Fibroblast of skin of abdomen (primary cell): ENCODE data around the gene NUCKS1.
A peak's percentile ranks its signal among the peaks of the same experiment; 100 is the strongest.

ENCODE experiments used
- DNase-seq: peaks from one replicate; pipeline ENCODE4 v3.0.0-alpha.2; 2013

The NUCKS1 gene

DNA sequence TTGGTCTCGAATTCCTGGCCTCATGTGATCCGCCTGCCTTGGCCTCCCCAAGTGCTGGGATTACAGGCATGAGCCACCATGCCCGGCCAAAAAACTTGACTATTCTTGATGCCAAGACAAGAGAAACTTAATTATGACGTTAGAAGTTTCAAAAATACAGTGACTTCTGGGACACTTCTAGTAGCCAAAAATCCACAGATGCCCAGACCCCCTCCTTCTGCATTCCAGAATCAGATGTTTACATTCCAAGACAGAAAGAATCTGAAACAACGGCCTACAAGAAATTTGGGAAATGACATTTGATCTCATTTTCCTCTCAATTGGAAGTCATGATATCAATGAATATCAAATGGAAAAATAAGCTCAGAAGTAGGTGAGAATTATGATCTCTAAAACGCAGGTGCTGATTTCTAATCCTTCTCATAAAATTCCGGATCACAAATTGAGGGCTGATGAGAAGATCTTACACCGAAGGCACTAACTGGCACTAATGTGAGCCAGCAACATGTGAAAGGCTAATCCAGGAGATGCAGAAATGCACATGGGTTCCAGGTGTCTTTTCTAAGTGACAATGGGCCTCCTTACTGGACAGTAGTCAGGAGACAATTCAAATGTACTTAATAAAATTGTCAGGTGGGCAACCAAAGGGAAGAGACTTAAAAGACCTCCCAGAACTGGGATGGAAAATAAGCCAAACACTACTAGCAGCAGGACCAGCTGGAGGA, 19.8 kb upstream of the NUCKS1 start:
- peak; percentile 42 for DNase-seq

DNA sequence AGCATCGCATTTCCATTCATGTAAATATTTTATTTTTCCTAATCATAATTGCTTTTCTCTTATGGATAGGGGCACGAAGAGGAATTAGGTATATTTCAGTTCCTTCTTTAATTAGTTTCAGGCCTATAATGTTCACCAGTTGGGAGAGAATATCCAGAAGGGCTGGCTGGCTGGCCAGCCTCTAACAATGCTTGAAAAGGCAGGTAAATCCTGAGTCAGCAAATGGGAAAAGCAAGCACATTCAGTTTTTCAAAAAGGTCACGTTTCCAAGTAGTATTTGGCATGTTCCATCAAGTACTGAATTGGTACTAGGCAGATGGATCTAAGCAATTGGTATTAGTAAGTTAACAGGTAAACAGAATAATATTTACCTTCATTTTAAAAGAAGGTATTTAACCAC, 17.3 kb upstream of the NUCKS1 start:
- no peak for DNase-seq

DNA sequence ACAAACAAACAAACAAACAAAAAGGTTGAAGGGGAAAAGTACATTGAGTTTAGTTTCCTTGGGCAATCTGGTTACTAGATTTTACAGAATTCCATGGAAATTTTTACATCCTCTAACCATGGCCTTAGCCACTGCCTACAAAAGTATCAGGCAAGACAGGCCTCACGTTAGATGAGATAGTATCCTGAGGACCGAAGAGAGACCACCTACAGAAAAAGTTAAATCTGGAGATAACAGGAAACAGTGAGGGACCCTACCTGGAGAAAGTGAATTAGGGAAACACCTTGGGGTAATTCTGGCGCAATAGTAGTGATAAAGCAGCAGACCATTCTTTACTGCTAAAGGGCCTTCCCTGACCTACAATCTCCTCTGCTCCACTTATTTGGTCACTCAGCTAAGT, 16.6 kb upstream of the NUCKS1 start:
- no peak for DNase-seq

DNA sequence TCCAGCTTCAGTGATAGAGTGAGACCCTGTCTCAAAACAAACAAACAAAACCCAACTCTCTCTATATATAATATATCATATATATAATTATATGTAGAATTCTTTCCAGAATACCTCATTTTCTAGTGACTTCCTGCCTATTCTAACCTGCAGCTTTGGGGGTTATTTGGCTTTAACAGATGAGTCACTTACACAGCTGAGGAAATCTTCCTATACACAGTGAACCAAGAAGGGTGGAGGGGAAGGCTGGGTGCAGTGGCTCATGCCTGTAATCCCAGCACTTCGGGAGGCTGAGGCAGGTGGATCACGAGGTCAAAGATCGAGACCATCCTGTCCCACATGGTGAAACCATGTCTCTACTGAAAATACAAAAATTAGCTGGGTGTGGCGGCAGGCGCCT, 16.1 kb upstream of the NUCKS1 start:
- peak; percentile 40 for DNase-seq

DNA sequence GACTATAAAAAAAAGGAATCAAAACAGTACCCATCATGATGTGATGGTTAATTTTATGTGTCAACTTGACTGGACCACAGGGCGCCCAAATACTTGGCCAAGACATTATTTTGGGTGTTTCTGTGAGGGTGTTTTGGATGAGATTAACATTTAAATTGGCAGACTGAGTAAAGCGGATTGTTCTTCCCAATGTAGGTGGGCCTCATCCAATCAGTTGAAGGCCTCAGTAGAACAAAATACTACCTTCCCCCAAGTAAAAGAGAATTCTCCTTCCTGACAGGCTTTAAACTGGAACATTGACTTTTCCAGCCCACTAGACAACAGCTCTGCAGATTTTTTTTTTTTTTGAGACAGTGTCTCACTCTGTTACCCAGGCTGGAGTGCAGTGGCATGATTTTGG, 14.6 kb upstream of the NUCKS1 start:
- DNase-seq = no peak

DNA sequence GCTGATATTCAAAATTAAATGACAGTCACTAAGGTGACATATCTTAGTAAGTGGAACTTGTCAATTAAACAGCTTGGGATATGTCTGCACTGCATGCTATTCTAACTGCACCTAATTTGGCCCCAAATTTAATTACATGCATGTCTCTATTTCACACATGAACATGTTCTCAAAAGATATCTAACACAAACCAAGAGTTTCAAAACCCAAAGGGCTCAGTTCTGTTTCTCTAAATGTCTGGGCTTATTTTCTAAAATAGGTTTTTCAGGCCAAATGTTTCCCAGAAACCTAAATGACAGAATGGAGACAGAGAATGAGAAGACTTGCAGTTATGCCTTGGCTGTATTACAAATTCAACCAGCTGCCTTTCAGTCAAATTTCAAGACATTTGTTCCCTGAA, 14.0 kb upstream of the NUCKS1 start:
- DNase-seq = no peak

DNA sequence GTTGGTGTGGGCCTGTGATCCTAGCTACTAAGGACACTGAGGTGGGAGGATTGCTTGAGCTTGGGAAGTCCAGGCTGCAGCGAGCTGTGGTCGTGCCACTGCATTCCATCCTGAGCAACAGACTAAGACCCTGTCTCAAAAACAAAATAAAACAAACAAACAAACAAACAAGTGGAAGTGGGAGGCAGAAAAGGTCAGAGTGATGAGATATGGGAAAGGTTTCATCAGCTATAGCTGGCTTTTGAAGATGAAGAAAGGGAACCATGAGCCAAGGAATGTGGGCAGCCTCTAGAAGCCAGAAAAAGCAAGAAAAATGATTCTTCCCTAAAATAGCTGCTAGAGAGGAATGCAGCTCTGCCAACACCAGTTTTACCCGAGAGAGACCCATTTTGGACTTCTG, 10.6 kb upstream of the NUCKS1 start:
- no peak for DNase-seq

DNA sequence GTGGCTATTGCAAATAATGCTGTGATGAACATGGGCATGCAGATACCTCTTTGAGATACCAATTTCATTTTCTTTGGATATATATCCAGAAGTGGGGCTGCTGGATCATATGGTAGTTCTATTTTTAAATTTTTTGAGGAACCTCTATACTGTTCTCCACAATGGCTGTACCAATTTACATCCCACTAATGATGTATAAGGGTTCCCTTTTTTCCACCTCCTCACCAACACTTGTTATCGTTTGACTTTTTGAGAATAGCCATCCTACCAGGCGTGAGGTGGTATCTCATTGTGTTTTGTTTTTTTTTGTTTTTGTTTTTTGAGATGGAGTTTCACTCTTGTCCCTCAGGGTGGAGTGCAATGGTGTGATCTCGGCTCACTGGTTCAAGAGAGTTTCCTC, 6.6 kb upstream of the NUCKS1 start:
- DNase-seq = no peak

DNA sequence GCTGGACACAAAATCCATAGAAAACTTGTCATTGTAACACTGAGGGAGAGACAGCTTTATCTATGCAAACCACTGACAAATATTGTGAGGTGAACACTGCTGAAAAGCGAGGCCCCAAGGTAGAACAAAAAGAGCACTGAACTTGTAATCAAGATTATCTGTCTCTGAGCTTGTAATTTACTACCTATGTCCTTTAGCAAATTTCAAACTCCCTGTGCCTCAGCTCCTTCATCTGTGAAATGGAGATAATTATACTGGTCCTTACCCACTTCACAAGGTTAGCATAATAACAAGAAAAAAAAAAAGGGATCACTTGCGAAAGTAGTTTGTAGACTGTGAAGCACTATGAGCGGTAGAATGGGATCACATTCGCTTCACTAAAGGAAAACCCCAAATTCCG, 4.9 kb upstream of the NUCKS1 start:
- no peak for DNase-seq

DNA sequence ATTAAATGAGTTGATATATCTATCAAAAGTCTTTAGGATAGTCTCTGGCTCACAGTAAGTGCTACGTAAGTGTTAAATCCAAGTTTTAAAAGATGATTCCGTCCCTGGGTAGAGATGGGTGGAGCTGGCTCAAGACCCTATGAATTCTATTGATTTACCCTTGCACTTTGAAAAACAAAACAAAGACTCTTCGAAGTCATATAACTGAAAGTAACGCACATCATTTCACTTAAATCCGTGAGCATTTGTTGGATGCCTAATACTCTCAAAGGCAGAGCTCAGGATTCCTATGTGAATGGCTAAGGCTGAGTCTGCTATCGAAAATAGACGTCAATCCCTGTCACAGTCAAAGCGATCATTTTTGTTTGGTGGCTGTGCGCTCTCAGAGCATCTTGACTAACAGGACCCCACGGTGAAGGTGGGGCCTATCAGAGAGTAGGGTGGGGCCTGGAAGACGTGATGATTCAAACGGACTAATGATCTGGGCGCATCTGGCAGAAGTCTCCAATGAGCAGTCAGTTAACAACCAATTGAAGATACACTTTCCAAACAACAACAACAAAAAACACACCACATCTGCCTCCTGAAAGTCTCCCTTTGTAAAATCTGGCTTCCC, 1.2 kb upstream of the NUCKS1 start:
- peak; percentile 44 for DNase-seq

DNA sequence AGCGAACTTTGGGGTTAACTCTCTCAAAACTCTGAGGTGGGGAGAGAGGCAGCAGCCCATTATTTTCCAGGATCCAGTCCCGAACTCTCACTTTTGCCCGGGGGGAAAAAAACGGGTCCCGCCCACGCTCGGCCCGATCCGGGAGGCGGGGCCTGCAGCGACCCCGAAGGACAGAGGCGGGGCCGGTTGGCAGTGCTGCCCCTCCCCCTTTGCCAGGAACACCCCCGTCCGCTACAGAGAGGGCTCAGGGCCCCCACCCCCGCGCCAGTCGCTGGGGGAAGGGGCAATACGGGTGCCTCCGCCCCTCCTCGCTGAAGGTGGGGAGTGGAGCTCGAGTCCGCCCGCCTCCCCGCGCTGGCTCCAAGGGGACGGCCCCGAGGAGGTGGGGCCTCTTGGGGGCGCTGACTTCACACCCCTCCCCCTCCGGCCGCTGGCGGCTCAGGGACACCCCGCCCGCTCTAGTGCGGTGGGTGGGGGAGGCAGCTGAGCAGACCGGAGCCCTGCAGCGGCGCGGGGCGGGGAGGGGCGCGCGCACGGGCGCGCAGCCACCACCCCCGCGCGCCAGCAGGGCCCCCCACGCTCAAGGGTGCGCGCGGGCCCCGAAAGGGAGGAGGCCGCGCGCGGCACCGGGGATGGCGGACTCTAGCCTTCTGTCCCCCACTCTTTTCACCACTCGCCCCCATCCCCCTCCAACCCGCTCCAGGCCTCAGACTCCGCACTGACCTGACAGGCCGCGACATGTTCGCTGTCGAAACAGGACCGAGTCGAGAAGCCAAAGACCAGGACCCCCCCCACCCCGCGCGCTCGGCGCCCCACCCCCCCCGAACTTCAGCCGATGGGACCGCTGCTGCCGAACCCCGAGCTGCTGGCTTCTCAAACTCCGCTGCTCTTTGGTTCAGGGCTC, 496 bp downstream of the NUCKS1 start:
- DNase-seq = peak; percentile 97

DNA sequence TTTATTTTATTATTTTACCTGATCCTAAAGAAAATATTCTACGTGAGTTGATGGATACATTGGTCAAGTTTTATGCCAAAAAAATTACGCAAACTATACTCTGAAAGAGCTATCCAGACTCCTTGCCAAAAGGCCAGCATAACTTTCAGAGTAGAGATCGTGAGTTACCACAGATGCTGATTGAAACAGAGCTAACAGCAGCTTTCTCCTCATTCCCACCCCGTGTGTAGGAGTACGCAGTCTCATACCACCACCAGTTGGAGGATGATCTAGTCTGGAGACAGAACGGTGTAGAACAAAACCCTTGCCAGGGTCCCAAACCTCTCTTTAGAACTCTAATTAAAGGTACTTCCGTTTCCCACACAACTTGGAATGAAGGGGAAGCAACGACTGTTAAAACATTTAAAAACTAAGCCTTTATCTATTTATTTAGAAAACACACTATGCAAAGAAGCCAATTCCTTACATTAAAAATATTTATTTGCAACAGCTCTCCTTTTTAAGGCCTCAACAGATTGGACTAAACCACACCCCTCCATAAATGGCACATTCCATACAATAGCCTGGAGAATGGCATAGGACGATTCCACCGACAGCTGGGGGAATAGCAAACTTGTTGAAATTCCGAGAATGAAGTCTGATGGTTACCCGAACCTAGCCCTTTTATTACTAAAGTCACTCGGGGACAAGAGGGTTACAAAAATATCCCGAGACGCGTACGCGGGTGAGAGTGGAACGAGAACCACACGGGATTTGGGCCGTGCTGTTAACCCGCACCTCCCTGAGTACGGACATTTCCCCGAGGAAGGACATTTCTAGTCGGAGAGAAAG, 1.4 kb downstream of the NUCKS1 start:
- peak; percentile 77 for DNase-seq

DNA sequence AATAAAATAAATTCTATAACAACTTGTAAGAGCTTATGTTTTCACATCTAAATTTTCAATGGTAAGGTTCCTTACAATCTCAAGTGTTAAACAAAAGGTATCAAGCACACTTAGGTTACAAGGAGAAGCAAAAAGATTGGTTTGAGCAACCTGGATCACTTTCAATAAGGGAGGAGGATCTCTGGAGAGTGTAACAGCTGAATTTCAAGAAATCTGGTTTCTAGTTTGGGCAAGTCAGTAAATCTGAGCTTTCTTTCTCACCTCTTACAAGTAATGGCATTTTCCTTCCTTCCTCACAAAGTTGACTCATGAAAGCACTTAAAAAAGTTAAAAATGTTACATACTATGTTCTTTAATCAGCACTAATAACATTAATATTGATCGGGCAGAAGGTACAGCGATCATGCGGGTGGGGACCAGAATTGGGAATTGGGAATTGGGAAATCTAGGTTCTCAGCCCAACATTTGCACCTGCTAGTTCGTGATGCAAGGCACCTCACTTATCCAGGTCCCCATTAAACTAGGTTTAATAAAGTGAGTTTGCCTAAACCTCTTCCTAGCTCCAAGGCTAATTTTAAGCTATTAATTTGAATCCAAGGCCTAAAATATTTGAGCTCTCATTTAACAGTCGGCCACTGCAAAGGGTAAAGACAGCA, 3.1 kb downstream of the NUCKS1 start:
- no peak for DNase-seq

DNA sequence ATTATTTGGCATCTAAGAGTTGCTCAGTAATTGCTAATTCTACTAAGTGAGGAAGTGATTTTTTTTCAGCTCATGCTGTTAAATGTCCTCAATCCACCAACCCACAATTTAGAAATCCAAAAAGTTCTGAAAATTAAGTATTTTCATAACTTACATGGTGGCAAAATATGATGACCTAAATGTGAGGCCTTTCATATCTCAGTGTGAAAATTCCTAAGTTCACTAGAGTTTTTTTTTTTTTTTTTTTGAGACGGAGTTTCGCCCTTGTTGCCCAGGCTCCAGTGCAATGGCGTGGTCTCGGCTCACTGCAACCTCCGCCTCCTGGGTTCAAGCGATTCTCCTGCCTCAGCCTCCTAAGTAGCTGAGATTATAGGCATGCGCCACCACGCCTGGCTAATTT, 5.6 kb downstream of the NUCKS1 start:
- DNase-seq = no peak

DNA sequence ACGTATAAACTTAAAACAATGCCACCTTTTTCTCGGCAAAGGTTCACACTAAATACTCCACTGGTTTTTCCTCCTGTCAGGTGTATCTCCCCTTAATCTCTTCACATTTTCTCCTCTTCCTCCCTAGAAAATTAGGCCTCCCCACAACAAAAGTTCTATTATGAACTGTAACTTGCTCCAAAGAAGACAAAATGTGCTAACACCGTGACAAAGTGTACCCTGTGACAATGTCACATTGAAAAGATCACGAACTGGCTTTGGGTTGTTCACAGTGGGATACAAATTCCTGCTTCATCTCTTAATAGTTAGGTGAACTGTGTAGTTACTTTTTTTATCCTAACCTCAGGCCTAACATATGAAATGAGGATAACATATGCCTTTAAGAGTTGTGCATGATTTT, 6.0 kb downstream of the NUCKS1 start:
- DNase-seq = no peak

DNA sequence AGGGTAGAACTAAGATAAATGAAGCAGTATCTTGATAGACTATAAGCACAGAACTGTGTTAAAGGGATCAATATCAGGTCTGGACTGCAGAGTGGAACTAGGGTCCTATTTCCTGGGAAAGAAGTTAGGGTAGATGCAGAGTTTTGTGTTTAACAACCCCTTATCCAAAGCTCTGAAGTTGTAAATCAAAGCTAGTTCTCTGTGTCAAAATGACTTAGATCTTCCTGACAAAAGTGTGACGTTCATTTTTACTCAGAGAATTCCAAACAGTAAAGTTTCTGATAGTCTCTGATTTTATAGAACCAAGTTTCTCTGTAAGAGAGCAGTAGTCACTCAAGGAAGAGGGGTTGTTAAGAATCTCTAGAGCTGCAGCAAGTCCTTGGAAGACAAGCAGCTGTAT, 8.3 kb downstream of the NUCKS1 start:
- no peak for DNase-seq

DNA sequence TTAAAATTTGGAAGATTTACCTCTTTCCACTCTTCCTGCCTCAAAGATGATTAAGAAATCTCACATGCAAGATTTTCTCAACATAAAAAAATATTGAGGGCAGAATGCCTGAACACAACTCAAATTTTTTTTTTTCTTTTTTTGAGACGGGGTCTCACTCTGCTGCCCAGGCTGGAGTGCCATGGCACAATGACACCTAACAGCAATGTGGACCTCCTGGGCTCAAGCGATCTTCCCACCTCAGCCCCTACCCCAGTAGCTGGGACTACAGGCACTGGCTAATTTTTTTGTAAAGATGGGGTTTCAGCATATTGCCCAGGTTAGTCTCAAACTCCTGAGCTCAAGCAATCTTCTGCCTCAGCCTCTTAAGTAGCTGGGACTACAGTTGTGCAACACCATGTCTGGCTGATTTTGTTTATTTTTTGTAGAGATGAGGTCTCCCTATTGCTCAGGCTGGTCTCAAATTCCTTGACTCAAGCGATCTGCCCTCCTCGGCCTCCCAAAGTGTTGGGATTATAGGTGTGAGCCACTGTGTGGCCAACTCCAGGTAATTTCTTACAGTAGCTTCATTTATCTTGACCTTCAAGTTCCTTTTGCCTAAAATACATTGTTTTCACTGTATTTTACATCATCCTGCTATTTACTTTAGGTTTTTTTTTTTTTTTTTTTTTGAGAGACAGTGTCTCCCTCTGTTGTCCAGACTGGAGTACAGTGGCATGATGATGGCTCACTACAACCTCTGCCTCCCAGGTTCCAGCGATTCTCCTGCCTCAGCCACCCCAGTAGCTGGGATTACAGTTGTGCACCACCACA, 10.4 kb downstream of the NUCKS1 start:
- peak; percentile 37 for DNase-seq

DNA sequence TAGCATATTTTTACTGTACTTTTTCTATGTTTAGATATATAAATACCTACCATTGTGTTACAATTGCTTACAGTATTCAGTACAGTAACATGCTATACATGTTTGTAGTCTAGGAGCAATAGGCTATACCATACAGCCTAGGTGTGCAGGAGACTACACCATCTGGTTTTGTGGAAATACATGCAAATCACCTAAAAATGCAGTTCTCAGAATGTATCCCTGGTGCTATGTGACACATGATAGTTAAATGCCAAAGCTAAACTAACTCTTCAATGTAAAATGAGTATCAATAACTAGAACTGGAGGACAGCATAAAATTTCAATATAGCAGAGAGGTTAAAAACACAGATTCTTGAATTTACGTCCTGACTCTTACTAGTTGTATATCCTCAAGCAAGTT, 14.8 kb downstream of the NUCKS1 start:
- peak; percentile 9 for DNase-seq

DNA sequence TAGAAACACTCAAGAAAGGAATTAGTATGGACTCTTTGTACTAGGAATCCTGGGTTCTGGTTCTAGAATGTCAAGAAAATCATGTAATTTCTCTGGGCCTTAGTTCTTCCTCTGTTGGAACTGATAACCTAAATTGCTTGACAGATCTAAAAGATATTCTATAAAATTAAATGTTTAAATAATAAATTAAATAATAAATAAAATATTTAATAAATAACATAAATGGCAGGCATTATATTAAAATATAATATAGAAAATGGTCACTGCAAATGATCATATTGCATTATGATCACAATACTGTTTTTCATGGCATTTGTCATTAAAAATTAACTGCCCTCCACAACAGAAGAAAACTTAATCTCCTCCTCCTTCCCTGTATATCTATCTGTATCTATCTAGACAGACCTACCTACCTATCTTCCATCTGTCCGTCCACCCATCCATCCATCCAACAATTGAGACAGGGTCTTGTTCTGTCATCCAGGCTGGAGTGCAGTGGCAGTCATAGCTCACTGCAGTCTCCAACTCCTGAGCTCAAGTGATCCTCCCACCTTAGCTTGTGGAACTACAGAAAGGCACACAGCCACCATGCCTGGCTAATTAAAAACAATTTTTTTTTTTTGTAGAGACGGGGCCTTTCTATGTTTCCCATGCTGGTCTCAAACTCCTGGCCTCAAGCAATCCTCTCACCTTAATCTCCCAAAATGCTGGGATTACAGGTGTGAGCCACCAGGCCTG, 16.4 kb downstream of the NUCKS1 start:
- no peak for DNase-seq

DNA sequence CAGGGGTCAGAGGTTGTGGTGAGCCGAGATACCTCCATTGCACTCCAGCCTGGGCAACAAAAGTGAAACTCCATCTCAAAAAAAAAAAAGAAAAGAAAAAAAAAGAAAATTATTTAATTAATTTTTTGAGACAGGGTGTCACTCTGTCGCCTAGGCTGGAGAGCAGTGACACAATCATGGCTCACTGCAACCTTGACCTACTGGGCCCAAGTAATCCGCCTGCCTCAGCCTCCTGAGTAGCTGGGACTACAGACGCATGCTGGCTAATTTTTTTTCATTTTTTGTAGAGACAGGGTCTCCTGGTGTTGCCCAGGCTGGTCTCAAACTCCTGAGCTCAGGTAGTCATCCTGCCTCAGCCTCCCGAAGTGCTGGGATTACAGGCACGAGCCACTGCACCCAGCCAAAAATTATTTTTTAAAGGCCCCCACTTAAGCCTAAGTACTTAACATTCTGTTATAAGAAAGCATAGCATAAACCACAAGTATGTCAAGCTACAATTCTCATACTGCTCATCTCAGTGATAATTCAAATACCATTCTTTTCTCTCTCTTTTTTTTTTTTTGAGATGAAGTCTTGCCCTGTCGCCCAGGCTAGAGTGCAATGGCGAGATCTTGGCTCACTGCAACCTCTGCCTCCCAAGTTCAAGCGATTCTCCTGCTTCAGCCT, 19.9 kb downstream of the NUCKS1 start:
- DNase-seq = peak; percentile 33
